Activated gamma-delta T cell treated with anti-CD3 and anti-CD28 coated beads, Interleukin-2, amount 50 U/mL, for 16 hours (primary cell): ENCODE results near the gene WWOX.

ENCODE experiments used
- DNase-seq: peaks from one replicate; pipeline ENCODE4 v3.0.0-alpha.2; 2020; ENCODE audit warnings: low read depth

WWOX gene

DNA sequence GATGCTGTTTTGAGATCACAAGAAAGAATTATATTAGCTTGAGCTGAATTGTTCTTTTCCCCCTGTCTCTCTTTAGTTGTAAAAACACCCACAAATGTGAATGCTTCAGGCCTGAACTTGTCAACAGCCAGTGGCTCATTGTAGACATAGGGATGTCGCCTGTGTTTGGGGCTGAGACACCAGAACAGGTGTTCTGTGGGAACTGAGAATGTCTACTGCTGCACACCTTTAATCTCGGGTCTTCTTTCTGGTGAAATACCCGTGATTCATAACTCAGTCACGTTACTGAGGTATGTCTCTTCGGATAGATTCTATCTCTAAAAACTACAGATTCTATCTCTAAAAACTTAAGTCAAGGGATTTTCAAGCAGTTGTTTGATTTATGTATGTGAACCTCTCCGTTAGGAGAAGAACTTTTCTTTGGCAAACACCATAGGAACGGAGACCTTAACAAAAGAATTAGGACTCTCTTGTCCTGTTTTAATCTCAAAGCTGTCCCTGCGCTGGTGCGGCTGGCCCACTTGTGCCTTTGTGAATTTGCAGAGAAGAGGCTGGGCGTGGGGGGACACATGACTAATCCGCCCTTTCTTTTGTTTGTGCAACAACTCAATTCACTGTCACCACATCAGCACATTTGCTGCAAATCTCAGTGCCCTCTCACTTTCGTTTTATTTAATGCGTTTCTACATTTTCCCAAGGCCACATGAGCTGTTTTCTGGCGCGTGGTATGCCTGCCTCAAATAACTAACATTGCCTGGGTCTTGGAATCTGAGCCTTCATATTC lies 858.1 kb downstream of the WWOX start:
- no peak for DNase-seq

DNA sequence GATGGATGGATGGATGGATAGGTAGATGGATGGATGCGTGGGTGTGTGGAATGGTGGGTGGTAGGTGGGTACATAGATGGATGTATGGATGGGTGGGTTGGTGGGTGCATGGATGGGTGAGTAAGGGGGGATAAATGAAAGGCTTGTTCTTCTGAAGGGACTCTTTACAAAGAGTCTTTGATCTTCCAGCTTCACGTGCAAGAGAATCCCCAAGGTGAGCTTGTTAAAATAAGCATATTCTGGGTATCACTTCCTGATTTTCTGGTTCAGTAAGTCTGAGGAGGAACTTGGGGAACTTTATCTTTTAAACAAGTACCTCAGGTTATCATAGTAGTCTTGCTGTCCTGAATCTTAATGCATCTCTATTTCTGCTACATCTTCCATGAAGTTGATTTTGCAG lies 862.0 kb downstream of the WWOX start:
- DNase-seq = no peak

DNA sequence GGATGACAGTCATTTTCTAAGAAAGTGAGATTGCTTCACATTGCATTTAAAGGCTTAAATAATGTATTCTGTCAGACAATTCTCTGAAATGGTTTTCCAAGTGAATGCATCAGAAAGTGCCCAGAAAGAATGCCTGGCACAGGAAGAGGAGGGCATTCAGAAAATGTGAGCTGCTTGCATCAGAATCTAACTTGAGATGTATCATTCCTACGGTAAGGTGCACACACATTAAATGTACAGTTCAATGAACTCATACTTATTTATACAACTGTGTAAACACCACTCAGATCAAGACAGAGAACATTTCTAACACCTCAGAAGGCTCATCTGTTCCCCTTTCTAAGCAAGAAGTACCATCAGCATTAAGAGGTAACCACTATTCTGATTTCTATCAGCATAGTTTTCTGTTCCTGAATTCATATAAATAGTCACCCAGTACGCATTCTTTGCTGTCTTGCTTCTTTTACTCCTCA lies 863.0 kb downstream of the WWOX start:
- no peak for DNase-seq

DNA sequence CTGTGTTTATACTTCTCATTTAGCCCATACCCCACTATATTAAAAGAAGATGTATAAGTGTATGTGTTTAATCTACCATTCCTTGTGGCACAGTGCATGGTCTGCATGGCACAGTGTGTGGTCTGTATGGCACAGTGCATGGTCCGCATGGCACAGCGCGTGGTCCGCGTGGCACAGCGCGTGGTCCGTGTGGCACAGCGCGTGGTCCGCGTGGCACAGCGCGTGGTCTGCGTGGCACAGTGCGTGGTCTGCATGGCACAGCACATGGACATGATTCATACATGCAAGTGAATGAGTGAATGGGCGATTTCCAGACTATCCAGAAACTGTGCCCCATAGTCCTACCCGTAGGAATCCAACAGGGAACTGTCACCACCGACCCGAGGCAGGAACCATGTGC lies 868.5 kb downstream of the WWOX start:
- no peak for DNase-seq

DNA sequence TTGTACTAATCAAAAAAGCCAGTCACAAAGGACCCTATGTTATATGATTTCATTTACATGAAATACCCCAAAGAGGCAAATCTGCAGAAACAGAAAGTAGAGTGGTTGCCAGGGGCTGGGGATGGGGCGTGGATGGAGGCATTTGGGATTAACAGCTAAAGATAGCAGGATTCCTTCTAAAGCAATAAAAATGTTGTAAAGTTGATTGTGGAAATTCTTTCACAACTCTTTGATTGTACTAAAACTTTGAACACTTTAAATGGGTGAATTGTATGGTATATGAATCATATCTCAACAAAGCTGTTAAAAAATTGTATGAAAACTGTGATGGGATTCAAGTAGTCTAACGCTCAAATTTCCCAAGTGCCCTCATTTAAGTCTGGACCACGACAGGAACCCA lies 870.3 kb downstream of the WWOX start:
- no peak for DNase-seq

DNA sequence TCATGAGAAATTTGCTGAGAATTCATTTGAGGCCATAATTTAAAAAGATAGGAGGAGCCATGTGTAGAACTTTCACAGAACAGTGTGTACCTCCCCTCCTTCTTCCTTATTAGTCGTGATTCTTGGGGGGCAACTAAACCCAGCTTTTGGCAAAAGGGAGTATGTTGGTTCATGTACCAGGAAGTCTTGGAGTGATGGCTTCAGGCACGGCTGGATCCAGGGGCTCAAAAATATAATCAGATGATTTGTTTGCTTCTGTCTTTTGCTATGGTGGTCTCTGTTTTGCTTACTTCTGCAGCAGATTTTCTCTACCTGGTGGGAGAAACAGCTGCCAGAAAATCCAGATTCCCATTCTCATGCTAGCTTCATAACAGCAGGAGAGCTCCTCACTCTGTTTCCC lies 871.2 kb downstream of the WWOX start:
- DNase-seq = no peak

DNA sequence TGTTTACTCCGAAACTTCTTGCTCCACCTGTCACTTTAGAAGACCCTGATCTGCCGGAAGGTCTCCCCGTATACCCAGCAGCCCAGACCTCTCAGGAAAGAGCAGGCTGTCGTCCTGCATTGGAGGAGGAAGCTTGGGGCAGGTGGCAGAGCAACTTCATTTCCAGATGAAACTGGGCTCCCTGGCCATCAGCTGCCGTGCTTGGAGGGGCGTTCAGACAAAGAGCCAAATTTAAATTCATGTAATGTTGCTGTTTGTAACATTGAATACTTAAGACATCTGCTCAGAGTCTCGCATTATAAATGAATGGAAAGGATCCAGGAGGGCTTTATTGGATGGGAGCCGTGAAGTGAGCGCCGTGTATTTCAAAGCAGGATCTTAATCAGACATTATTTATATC lies 872.6 kb downstream of the WWOX start:
- no peak for DNase-seq

DNA sequence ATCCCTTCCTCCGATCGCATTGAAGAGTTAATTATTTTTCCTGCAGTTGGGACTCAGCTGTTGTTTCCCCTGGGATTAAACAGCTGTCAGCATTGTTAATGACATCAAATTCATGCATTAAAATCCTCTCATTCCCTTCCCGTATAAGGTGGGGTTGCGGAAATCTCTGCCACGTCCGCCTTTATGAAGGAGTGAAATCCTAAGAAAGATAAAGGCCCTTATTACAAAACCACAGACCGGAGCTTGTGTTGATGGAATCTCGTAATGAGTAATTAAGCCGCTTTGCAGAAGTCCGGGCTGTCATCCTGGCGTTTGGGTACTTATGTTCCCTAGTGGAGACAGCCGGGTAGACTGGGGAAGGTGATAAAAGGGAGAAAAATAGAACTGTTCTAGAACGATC lies 873.5 kb downstream of the WWOX start:
- no peak for DNase-seq

DNA sequence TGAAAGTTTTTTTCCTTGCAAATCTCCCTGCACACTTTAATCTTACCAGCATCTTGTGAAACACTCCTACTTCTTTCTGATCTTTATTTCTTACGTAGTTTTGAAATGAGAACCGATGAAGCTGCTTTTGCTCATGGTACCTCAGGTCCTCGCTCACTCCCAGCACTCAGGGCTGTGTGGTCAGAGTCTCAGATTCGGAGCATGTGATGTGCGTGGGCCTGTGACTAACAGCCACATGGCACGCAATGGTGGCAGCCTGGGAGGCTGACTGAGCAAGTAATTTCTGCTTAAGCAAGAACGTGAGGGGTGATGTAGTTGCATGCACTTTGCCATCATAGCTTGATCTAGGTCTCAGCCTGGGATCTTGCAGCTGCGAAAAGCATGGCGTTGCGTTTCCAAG lies 876.8 kb downstream of the WWOX start:
- no peak for DNase-seq

DNA sequence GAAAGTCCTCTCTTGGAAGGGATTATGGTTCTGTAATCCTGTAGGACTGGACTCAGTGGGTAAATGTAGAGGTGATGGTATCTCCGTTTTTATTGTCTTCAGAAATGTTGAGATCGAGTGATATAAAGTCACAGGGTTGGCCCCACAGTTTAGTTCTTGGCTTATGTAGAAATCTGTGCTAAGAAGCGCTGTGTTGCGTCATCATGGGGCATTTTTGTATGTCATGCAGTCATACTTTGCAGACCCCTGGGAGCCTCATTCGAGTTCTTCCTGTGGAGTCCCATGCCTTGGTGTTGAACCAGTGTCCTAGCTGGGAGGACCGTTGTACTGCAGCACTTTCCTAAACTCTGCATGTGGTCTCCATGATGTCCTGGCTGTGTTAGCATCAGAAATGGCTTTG lies 881.4 kb downstream of the WWOX start:
- no peak for DNase-seq

DNA sequence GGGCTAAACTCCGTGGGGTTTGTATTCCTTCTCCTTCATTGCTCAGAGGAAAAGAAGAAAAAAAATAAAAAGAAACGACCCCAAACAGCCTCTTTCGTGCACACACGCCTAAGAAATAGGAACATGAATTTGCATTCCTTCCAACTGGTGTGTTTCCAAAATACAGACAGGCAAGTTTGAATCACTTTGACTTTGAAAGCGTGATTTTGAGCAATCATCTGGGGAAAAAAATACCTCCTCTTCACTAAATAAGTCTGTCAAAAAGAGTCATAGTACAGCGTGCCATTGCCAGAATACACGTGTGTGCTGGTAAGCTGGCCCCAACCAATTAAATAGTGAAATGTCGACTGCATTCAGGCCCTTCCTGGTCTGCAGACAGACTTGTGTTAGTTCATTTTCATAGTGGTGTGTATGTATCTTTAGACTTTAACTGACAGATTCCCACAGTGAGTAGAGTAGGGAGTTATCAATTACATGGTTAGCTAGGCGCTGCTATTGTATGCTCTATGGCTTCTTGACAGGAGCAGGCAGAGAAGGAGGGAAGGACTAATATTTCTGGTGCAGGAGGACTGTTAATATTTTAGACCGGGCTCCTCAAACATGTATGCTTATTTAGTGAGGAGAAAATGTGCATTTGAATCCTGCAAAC lies 882.8 kb downstream of the WWOX start:
- DNase-seq = no peak

DNA sequence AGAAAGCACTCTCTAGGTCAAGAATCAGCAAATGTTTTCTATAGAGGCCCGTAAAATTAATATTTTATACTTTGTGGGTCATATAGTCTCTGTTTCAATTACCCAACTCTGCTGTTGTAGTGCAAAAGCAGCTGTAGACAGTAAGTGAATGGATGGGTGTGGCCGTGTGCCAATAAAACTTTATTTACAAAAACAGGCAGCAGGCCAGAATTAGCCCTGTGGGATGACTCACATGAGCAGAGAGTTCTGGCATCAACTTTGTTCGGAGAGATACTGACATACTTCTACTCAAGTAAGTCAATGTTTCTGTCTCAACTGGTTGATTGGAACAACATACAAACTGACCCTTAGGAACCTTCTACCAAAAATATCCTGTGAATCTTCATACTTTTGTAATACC lies 884.9 kb downstream of the WWOX start:
- no peak for DNase-seq

DNA sequence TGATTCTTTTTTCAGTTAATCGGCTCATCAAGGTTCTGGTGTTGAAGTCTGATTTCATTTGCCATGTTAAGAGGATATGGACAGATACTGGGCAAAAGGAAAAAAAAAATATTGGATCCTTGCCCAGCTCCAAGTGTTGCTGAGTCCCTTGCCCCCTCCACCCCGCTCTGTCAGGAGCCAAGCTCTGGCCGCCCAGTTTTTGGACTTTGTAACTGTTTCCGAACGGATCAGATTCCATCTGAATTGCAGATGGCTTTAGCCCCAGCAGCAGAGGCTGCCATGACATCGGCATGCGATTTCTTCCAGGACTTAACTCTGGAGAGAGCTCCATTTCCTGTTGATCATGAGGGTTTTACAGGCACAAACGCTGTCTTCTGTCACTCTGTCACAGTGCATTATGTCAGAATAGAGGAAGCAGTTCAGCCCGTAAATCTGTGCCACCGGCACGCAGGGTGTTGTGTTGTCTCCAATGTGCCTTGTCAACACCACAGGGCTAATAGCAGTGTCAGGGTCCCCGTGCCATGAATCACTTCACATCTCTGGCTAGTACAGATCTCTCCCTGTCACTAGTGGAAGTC lies 885.5 kb downstream of the WWOX start:
- DNase-seq = no peak

DNA sequence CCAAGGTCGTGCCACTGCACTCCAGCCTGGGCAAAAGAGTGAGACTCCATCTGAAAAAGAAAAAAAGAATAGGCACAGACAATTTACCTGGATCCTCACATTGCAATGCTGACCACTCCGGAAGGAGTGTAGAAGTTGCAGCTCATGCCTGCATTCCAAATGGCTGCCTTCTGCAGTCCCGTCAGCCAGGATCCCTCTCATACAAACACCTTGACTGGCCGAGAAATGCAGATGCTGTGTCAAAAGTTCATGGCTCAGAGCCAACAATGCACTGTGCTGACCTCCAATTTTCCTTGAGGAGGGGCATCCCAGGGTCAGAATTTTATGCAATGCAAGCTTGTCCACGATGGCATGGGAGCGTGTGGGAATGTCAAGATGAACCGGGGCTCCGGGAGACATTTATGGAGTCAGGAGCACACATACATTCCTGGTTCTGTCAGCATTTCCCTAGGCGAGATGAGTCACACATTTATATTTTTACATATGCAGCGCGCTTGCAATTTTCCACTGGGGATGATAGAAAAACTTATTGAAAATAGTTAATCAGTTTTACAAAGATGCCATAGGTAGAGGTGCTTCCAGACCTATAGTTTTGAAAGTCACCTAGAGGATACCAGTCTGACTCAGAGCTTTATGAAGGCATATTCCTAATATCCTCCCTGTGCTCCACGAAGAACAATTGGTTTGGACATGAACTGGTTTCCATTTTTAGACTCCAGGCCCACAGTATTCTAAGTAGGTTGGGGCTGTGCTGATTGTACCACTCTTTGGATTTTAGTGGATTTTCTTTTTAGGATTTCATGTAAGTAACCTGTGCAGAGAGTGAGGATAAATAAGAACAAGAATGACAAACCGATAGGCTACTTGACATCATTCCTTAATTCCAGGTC lies 886.5 kb downstream of the WWOX start:
- no peak for DNase-seq

DNA sequence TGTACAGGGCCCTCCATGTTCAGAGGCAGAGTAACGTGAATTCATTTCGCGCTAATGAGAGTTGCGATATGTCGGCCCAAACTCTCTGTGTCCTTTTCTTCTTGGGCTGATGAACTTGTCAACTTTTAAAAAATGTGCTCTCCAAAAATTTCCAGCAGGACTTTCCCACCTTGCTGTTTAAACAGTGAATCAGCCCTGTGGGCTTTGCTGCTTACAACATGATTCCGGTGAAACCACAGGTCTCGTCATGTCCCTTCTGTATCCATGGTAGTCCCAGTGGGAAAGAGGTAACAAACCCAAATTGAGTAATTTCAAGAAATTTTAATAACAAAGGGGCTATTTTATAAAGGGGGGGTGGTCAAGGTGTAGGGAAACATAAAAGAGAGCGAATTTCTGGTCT lies 888.2 kb downstream of the WWOX start:
- no peak for DNase-seq

DNA sequence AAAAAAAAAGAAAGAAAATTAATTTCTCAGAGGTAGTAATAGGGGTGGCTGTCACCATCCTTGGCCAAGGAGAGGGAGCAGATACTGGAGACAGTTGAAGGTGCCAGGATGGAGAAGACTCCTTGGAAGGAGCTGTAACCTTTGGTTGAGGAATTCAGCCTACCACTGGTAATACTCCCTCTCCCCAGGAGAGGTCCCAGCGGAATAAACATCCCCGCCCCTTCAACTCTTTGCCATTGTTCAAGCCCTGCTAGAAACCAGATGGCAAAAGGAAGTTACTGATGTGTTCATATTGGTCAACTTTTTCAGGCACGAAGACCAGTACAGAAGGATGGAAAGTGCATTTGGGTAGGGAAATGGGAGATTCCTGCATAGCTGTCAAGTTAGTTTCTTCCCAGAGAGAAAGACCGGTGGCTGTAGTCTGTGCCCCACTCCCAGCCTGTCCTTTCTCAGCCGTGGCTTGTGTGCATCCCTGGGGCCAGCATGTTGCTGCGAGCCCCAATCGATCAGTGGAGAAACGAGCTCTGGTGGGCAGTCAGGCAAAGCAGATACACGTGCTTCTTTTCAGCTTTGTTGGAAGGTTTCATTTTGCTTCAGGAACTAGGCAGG lies 889.0 kb downstream of the WWOX start:
- DNase-seq = no peak

DNA sequence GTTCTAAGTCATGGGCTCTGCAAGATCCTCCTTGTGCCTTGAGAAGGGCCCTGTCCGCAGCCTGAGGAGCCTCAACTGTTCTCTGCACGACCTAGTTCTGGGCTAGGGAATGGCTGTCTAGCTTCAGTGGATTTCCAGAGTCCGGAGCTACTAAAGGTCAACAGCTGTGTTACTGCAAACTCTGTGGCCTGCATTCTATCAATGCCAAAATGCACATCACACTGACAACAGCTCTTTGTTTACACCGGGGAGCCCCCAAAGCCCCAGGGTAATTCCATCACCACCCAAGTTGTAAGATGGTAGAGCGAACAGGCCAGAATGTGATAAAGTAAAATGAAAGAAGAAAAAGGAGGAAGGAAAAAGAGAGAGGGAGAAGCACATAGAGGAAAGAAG lies 890.9 kb downstream of the WWOX start:
- DNase-seq = no peak

DNA sequence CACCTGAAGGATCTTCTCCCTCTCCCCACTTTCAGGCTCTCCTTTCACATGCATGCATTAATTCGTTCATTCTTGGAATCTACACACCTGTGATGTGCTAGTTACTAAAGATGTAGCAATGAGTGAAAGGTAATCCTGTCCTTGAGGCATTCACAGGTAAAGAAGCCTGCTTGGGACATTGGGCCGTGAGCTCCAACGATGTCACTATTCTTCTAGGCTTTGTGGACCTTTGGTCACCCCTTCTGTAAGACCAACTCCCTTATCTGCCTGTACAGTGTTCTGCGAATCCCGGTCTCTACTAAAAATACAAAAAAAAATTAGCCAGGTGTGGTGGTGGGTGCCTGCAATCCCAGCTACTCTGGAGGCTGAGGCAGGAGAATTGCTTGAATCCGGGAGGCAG lies 892.5 kb downstream of the WWOX start:
- no peak for DNase-seq

DNA sequence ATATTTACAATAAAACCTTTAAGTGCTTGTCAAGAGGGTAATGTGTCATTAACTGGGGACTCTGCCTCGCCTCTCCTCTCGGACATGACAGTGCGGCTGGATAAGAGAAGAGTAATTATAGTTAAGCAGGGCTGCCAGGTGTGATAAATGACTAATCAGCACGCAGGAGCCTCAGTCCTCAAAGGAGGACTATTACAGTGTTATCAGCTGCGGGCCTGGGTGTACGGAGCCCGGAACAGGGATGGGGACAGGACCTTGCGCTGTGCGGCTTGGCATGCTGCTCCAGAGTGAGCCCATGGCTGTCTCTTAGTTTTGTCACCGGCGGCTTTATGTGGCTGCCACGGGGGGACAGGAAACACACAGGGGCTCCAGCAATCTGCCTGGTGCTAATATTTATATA lies 893.9 kb downstream of the WWOX start:
- DNase-seq = no peak

DNA sequence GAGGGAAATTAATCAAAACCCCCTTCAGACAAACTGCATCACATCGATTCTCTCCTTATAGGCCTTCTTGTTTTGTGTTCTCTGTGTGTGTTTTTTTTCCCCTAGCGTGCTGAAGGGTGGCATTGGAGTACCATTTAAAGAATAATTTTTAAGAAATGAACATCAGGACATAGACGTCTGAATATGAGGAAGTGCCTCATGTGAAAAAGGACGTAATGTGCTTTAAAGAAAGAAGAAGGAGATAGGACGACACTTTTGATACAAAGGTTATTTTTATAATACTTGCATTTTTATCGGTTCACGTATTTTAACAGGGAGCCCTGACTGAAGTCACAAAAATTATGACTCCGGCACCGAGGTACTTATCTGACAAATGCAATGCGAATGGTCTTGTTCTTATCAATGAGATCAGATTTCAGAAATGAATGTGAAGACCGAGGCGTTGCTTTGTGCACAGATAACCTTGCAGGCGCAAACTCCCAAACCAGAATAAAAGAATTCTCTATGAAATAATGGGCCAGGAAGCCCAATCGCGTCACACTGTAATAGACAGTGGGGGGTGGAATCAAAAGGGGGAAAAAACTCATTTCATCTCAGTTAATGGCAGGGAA lies 894.8 kb downstream of the WWOX start:
- DNase-seq = no peak

DNA sequence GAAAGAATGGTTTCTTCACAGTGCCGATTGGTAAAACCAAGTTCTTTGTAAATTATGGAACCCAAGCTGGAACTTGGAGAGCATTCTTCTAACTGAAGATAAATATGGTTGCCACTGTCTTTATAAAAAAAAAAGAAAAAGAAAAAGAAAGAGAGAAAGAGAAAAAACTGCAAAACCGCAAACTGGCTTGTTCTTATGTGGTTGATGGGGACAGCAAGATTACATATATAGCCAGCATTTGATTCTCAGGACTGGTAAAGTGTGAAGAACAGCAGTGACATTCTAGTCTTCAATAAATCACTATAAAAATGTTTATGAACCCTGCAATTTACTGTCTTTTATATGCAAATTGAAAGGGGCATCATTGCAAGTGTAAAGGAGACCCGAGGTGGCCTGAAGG lies 896.0 kb downstream of the WWOX start:
- DNase-seq = no peak

DNA sequence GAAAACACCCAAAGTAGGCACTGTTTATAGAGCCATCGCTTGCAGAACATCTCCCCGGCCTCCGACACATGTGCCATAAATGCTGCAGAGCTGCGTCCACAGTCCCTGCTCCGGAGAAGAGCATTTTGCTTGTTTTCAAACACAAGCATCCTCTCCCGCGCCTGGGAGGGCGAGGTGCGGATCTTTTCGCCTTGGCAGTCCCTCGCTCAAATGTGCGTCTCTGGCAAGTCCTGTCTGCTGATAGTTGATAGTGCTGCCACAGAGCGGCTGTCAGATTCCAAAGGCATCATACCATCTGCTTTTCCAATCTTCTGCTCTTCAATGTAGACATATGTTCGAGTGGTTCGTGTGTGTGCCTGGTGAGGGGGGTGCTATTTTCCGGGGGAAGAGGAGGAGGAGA lies 897.3 kb downstream of the WWOX start:
- no peak for DNase-seq
